Bronchial epithelial cell (primary cell): ENCODE data around the gene SPTAN1. TPM values are rescaled to one million over a fixed set of nuclear protein-coding genes. Genes with fewer than 3 reads are reported as not detected.

ENCODE experiments used
- DNase-seq: peaks from one replicate; pipeline ENCODE4 v3.0.0-alpha.2; 2010; ENCODE audit warnings: low read depth
- FAIRE-seq: peaks from 2 replicates; lab custom pipeline; 2011; peaks lifted over from hg19 to GRCh38; lab: Jason Lieb, UNC
- H3K27me3 ChIP-seq: 2 replicates; pipeline ENCODE4 v1.5.1; 2011; ENCODE audit warnings: low read length; ENCODE audit not compliant: control insufficient read depth, insufficient read depth
- H3K36me3 ChIP-seq: 2 replicates; pipeline ENCODE4 v1.5.1; 2011; ENCODE audit warnings: low read length; ENCODE audit not compliant: control insufficient read depth, insufficient read depth
- H3K4me3 ChIP-seq: 2 replicates; pipeline ENCODE4 v1.5.1; 2011; ENCODE audit warnings: mild to moderate bottlenecking, low read depth, low read length, control low read depth
- CTCF ChIP-seq: IDR thresholded peaks from 2 replicates; pipeline ENCODE4 v1.5.1; 2011; ENCODE audit warnings: mild to moderate bottlenecking, moderate library complexity, low read length, control low read depth, inconsistent platforms; ENCODE audit not compliant: insufficient read depth, severe bottlenecking
- total RNA-seq: library from RNA; depleted of rRNA; stranded (reverse); fragments of >200 nt; gene quantifications from 2 replicates; pipeline ENCODE4 v1.2.1, GENCODE V29; 2014

SPTAN1 gene
- total RNA-seq, 1 donor from 2014 or later, result 159 TPM

GRCh38 chr9:128632486-128632885, 80.1 kb downstream of the SPTAN1 start:
- Histone ChIP-seq H3K27me3 (no peaks in the 10 kb centered on the region), H3K36me3 (peaks cover 49% of the 10 kb centered on the region), H3K4me3 (no peak overlapping the region)
- no peak for FAIRE-seq
- DNase-seq, result no peak
- TF ChIP-seq CTCF, result no peak

GRCh38 chr9:128633057-128633456, 80.7 kb downstream of the SPTAN1 start:
- no peak overlapping the region for H3K4me3 ChIP-seq
- FAIRE-seq, result no peak

GRCh38 chr9:128633601-128634000, 81.2 kb downstream of the SPTAN1 start:
- FAIRE-seq (no peak), DNase-seq (no peak)
- TF ChIP-seq CTCF, result no peak
- peaks cover 38% of the 10 kb centered on the region for H3K36me3 ChIP-seq
- no peak overlapping the region for H3K4me3 ChIP-seq
- H3K27me3 ChIP-seq, result no peaks in the 10 kb centered on the region

More at GRCh38 chr9:128633057-128633456, 80.7 kb downstream of the SPTAN1 start:
- Histone ChIP-seq H3K36me3 (peaks cover 43% of the 10 kb centered on the region), H3K27me3 (no peaks in the 10 kb centered on the region)
- no peak for TF ChIP-seq CTCF
- DNase-seq, result no peak

- no peak for FAIRE-seq
- no peaks in the 10 kb centered on the region for H3K27me3 ChIP-seq
- peaks cover 35% of the 10 kb centered on the region for H3K36me3 ChIP-seq
- no peak for TF ChIP-seq CTCF
- no peak for DNase-seq
- no peak overlapping the region for H3K4me3 ChIP-seq
These were observed 81.7 kb downstream of the SPTAN1 start for GRCh38 chr9:128634111-128634510.

- Histone ChIP-seq H3K4me3 (no peak overlapping the region), H3K27me3 (no peaks in the 10 kb centered on the region), H3K36me3 (peaks cover 28% of the 10 kb centered on the region)
- no peak for TF ChIP-seq CTCF
- FAIRE-seq, result no peak
- DNase-seq, result no peak
These were observed 82.4 kb downstream of the SPTAN1 start for GRCh38 chr9:128634651-128635262.
